OCI-LY7 (cell line): Measurements from ENCODE around the gene MGMT.

Experiments
- CTCF ChIP-seq: fragments of 200-600 bp; sonication (generic); conservative IDR thresholded peaks from 2 replicates; pipeline ENCODE4 v1.5.1; 2014; ENCODE audit warnings: mild to moderate bottlenecking, antibody characterized with exemption, low read length, moderate library complexity, mixed read lengths
- EZH2phosphoT487 ChIP-seq: fragments of 200-600 bp; sonication (generic); IDR thresholded peaks from 2 replicates; pipeline ENCODE4 v1.6.1; 2018; ENCODE audit warnings: low read depth, borderline replicate concordance, mild to moderate bottlenecking, mixed run types, antibody characterized with exemption, low read length, moderate library complexity, mixed read lengths

GRCh38 chr10:129767751-129768150 lies 300.7 kb downstream of the MGMT start:
- TF ChIP-seq CTCF (no peak), EZH2phosphoT487 (no peak)
